Thoracic aorta (tissue), 2 donors: ENCODE measurements around the gene CAND2. TPM values are rescaled to one million over a fixed set of nuclear protein-coding genes. Genes with fewer than 3 reads are reported as not detected.
"Not testable (repeated sequence)": the region's sequence is repeated elsewhere in the genome, so short reads cannot be mapped to it uniquely, and the experiment has no call there.

ENCODE experiments used
- ATAC-seq: fragments of 150-250 bp; one replicate; pipeline ENCODE4 v1.8.0; 2017; ENCODE audit warnings: low read depth; ENCODE audit not compliant: insufficient number of reproducible peaks, low FRiP score
- DNase-seq: peaks from one replicate; pipeline ENCODE4 v3.0.0-alpha.2; 2020; ENCODE audit warnings: low spot score
- H3K27ac ChIP-seq, 2 donors: fragments of 200-600 bp; sonication (generic); 1 replicate in 1 of 2; 2 replicates in 1 of 2; pipeline ENCODE4 v1.5.1; 2016; ENCODE audit warnings: mild to moderate bottlenecking in 2 of 2, moderate library complexity in 2 of 2
- H3K27me3 ChIP-seq: fragments of 200-600 bp; sonication (generic); replicated peaks from 2 replicates; pipeline ENCODE4 v1.6.0; 2016; ENCODE audit warnings: mild to moderate bottlenecking; ENCODE audit not compliant: insufficient read depth
- H3K36me3 ChIP-seq: fragments of 200-600 bp; sonication (generic); one replicate; pipeline ENCODE4 v1.5.1; 2016
- H3K4me1 ChIP-seq, 2 donors: fragments of 200-600 bp; sonication (generic); 1 replicate in 1 of 2; 2 replicates in 1 of 2; pipeline versions ENCODE4 v1.5.1 to v1.6.0; 2016; ENCODE audit warnings: low read depth in 2 of 2, mild to moderate bottlenecking in 1 of 2; ENCODE audit not compliant: control insufficient read depth in 1 of 2
- H3K4me3 ChIP-seq: fragments of 200-600 bp; sonication (generic); 2 replicates; pipeline ENCODE4 v1.5.1; 2016; ENCODE audit warnings: mild to moderate bottlenecking
- H3K9me3 ChIP-seq: fragments of 200-600 bp; sonication (generic); 2 replicates; pipeline ENCODE4 v1.5.1; 2016
- total RNA-seq, 2 donors: library from RNA; depleted of rRNA; stranded (reverse); fragments of >200 nt; gene quantifications; one replicate each; pipeline versions ENCODE4 v1.1.0 to v1.2.3, GENCODE V29; 2016
- TF ChIP-seq, protein P1 (sequence below): fragments of 200-600 bp; sonication (generic); IDR thresholded peaks from one replicate; pipeline ENCODE4 v1.5.1; 2019; ENCODE audit warnings: antibody characterized with exemption

The CAND2 gene
- total RNA-seq, 2 donors from 2014 or later, result 25.9 to 44.6 TPM

DNA sequence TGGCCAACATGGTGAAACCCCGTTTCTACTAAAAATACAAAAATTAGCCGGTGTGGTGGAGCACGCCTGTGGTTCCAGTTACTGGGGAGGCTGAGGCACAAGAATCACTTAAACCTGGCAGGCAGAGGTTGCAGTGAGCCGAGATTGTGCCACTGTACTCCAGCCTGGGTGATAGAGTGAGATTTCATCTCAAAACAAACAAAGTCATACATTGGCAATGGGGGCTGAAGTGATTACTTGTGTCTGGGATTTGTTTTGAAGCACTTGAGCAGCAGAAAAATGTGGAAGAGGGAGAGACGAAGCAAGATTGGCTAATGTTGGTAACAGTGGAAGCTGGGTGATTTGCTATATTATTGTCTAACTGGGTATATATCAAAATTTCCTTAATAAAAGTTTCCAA is 24.0 kb upstream of the CAND2 start:
- TF ChIP-seq, protein P1, sequence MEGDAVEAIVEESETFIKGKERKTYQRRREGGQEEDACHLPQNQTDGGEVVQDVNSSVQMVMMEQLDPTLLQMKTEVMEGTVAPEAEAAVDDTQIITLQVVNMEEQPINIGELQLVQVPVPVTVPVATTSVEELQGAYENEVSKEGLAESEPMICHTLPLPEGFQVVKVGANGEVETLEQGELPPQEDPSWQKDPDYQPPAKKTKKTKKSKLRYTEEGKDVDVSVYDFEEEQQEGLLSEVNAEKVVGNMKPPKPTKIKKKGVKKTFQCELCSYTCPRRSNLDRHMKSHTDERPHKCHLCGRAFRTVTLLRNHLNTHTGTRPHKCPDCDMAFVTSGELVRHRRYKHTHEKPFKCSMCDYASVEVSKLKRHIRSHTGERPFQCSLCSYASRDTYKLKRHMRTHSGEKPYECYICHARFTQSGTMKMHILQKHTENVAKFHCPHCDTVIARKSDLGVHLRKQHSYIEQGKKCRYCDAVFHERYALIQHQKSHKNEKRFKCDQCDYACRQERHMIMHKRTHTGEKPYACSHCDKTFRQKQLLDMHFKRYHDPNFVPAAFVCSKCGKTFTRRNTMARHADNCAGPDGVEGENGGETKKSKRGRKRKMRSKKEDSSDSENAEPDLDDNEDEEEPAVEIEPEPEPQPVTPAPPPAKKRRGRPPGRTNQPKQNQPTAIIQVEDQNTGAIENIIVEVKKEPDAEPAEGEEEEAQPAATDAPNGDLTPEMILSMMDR, result no peak
- no peaks in the 10 kb centered on the region for H3K9me3 ChIP-seq
- H3K4me3 ChIP-seq, result no peak overlapping the region
- no peaks in the 10 kb centered on the region for H3K4me1 ChIP-seq
- H3K27me3 ChIP-seq, result no peaks in the 10 kb centered on the region
- H3K36me3 ChIP-seq, result no peaks in the 10 kb centered on the region
- no peak for ATAC-seq
- H3K27ac ChIP-seq, result no peak overlapping the region
- no peak for DNase-seq

DNA sequence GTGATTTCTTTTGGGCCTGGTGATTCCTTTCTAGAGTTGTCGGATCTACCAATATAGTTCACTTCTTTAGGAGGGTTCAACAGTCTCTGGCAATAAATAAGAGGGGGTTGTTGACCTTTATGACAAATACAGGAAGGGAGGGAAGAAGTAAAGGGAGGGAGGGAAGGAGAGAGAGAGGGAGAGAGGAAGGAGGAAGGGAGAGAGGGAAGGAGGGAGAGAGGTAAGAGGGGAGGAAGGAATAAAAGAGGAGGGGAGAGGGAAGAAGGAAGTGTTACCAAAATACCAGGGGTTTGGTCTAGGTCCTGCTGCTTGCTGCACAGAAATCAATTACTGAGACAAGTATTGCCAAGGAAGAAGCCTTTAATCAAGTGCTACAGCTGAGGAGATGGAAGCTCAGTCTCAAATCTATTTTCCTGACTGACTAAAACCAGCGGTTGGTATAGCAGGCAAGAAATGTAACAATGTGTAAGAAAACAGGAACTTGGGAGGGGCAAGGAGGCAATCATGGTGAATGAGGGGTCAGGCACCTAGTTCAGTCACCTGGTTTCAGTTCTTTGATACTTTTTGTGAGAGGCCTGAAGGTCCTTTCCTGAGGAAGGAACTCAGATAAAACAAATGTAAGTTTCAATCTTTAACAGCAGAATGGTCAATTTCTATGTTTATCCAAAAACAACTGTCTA is 23.3 kb upstream of the CAND2 start:
- DNase-seq (no peak), ATAC-seq (no peak)
- TF ChIP-seq, protein P1, result no peak
- Histone ChIP-seq H3K4me3 (no peak overlapping the region), H3K27ac (no peak overlapping the region), H3K4me1 (no peaks in the 10 kb centered on the region), H3K36me3 (no peaks in the 10 kb centered on the region), H3K27me3 (no peaks in the 10 kb centered on the region), H3K9me3 (no peaks in the 10 kb centered on the region)

DNA sequence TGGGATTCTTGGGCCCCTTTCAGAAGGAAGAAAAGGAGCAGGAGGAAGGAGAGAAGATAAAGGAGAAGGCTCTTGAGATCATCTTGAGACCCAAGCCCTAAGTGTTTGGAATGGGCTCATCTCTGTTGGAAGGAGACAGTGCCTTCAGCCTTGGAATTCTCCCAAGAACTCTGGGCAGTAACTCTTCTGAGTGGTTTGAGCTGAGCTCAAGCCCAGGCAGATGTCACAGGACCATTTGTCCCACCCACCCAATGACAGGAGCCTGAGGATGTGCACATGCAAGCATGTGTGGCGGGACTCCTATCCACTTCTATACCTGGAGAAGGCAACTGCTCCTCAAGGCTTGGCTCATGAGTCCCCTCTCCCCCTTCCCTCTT is 22.8 kb upstream of the CAND2 start:
- DNase-seq, result no peak
- ATAC-seq, result no peak

DNA sequence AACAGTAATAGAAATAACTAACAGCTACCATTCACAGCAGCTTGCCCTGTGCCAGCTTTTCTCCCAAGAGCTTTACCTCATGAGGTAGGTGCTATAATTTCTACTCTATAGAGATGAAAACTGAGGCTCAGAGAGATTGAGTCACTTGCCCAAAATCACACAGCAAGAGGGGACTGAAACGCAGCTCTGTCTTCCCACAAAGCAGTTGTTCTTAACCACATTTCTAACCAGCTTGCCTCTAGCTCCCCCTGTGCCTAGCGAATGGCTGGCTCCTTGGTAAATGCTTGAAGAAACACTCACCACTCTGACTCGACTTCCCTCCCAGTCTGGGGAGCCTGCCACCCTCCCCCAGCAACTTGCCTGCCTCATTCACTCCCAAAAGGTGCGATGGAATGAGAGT is 21.9 kb upstream of the CAND2 start:
- DNase-seq, result no peak
- Histone ChIP-seq H3K27me3 (no peaks in the 10 kb centered on the region), H3K27ac (no peak overlapping the region), H3K9me3 (no peaks in the 10 kb centered on the region), H3K4me1 (no peaks in the 10 kb centered on the region), H3K4me3 (no peak overlapping the region), H3K36me3 (no peaks in the 10 kb centered on the region)
- TF ChIP-seq, protein P1, result no peak
- ATAC-seq, result no peak

More for the DNA sequence above, 22.8 kb upstream of the CAND2 start:
- Histone ChIP-seq H3K36me3 (no peaks in the 10 kb centered on the region), H3K27me3 (no peaks in the 10 kb centered on the region), H3K4me3 (no peak overlapping the region), H3K4me1 (no peaks in the 10 kb centered on the region), H3K9me3 (no peaks in the 10 kb centered on the region), H3K27ac (no peak overlapping the region)
- TF ChIP-seq, protein P1, result no peak

DNA sequence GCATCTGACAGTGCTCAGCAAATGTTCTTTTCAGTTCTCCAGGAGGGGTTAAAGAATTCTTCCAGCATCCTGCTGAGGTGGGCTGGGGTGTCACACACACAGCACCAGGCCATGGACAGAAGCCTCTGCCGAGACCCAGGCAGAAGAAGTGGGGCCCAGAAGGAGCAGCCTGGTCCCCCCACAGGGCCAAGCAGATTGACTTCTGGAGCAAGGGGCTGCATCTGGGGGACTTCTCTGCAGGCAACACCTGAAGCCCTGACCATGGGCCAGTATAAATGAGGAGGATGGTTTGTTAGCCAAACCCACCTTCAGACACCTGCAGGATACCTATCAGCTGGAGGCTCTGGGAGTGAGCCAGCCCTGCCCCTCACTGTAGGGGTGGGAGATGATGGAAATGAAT is 21.3 kb upstream of the CAND2 start:
- DNase-seq, result no peak
- ATAC-seq, result no peak
- Histone ChIP-seq H3K9me3 (no peaks in the 10 kb centered on the region), H3K4me3 (no peak overlapping the region), H3K27me3 (no peaks in the 10 kb centered on the region), H3K36me3 (no peaks in the 10 kb centered on the region), H3K27ac (no peak overlapping the region), H3K4me1 (no peaks in the 10 kb centered on the region)
- TF ChIP-seq, protein P1, result no peak

DNA sequence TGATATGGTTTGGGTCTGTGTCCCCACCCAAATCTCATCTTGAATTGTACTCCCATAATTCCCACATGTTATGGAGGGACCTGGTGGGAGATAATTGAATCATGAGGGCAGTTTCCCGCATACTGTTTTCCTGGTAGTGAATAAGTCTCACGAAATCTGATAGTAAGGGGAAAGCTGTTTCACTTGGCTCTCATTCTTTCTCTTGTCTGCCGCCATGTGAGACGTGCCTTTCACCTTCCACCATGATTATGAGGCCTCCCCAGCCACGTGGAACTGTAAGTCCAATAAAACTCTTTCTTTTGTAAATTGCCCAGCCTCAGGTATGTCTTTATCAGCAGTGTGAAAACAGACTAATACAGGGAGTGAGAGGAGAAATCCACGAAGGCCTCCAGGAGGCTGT is 20.5 kb upstream of the CAND2 start:
- not testable (repeated sequence) for ATAC-seq, DNase-seq, H3K27me3 ChIP-seq, H3K4me1 ChIP-seq, H3K4me3 ChIP-seq, H3K27ac ChIP-seq, H3K36me3 ChIP-seq, H3K9me3 ChIP-seq
